Measurements from ENCODE around the gene SLC25A21.
"Not testable (repeated sequence)": the region's sequence is repeated elsewhere in the genome, so short reads cannot be mapped to it uniquely, and the experiment has no call there.

Gene SLC25A21

GRCh38 chr14:37036669-37037341 lies 135.6 kb downstream of the SLC25A21 start:
- no peak for DNase-seq

DNA sequence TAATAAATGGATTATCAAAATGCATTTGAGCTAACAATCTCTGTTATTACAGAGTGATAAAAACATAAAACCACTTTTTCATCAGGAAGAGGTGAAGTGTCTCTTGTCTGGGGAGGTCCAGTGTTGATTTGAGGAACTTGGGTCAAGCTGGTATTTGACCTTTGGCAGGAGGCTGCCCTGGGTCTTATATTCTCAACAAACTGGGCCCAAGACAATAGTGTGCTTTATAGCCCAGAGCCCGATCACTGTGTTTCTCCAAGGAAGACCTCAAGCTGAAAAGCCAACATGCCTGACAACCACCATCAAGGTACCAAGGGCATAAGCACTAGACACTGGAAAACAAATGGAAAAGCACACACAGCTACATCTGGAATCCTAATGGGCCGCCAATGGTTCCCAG lies 137.0 kb downstream of the SLC25A21 start:
- no peak for DNase-seq

DNA sequence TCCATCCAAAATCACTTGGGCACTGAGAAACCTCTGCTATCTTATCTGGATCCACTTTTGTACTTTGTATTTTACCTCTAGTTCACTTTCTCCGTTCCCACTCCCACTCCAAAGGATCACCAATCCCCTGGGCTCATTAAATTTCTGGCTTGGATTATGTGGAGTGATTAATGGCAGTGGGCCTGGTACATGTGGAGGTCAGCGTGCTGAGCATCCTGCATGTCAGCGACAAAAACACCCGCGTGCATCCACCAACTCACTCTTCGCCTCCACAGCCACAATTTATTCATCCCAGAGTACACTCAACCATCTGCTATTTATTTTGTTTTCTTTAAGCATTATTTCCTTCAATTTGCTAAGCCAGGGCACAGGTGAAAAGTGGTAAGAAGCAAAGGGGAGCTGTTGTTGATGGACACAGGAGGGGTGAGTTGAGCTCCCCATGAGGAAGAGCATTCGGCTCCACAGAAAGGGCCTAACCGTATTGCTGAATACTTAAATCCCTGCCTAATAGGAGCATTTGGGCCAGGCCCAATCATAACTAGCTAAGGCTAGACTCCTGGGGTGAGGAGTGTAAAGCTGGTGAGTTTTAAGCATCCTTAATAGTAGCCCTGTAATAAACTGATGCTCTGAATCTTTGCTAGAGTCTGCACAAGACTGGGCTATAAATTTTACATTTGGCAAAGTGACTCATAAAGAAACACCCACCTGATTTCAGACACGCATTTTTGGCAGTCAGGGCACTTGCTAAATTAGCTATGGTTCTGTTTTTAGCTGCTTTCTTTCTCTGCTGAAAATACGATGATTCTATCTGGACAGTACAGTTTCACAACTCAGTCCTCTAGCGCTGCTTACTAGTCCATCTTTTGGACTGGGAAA lies 137.8 kb downstream of the SLC25A21 start:
- no peak for DNase-seq

- DNase-seq = no peak
Observed at GRCh38 chr14:37032863-37033262, 139.5 kb downstream of the SLC25A21 start.

- DNase-seq = no peak
Observed at GRCh38 chr14:37027188-37027824, 145.1 kb downstream of the SLC25A21 start.

DNA sequence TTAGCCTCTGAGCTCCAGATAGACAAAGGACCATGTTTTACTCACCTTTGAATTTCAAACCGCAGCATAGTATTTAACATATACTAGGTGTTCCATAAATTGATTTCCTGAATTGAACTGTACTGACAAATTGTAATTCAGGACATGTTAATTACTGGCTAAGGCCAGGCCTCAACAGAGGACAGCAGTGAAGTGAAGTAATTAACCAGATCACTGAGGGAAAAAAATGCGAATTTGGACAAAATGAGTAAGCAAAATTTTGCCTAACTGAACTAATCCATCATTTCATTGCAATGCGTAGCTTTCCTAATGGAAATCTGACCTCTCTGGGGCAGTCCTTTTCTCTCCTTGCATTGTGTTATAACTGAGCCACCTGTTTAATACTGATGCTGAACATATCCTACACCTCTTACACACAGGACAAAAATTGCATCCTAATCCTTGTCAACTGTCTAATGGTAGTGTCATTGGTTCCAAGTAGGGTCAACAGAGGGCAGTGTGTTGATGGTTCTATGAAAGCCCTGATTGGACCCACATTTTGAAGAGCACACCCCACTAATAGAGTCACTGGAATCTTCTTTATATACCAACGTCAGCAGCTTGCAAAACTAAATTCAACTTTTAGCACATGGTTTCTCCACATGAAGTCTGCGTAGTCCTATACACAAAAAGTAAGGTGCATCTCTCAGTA lies 148.4 kb downstream of the SLC25A21 start:
- no peak for DNase-seq

DNA sequence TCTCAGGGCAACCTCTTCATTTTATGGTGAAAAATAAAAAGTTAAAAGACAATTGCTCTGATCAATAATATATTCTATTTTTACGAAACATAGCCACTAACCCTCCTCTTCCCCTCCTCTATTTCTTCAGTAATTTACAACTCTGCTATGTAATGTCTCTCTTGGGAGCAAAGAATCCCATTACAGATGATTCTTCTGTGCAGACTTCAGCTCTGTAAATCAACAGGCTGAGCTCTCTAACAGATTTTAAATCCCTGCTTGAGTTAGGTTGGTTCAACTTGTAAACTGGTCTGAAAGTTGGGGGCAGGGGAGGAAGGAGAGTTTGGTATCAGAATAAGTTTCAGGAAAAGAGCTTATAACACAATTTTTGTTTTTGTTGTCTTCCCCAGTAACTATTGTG lies 151.0 kb downstream of the SLC25A21 start:
- no peak for DNase-seq

DNA sequence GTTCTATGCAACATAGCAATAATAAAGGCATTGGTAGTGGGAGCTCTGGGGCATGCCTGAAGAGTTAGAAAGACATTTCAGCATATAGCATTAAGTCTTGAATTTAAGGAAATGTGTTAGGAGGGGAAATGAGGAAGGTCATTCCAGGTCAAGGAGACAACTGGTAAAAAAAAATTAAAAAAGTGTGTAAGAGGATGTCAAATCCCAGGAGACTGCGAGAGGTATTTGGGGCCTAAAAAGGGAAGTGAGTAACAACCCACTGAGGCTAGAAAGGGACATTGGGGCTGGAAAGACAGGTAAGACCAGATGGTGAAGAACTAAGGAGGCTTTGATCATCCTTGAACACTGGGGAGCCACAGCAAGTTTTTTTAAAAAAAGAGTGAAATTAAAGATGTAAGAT lies 152.9 kb downstream of the SLC25A21 start:
- DNase-seq = no peak

DNA sequence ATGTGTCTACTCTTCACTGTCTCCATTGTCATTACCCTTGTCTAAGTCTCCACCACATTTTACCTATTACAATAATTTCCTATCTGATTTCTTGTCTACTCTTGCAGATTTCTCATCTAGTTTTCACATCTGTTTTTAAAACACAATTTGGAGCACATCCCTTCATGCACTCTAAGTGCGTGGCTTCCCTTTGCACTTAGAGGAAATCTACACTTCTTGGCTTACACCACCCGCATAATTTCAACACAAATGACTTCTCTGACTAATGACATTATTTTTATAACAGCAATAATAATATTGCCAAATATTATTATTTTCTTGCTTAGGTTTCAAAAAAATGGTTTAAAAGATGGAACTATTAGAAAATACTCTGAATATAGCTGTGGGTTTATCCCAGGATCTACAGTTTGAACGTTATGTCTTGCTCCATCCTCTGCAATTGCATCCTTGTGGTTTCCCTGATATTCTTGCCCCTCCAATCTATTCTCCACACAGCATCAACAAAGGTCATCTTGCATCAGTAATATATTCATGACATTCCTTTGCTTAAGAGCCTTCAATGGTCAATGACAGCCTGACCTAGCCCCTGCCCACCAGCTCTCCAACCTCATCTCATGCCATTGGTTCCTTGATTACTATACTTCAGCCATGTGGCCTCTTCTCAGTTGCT lies 153.7 kb downstream of the SLC25A21 start:
- no peak for DNase-seq

GRCh38 chr14:37013078-37013477 lies 159.3 kb downstream of the SLC25A21 start:
- DNase-seq = no peak

DNA sequence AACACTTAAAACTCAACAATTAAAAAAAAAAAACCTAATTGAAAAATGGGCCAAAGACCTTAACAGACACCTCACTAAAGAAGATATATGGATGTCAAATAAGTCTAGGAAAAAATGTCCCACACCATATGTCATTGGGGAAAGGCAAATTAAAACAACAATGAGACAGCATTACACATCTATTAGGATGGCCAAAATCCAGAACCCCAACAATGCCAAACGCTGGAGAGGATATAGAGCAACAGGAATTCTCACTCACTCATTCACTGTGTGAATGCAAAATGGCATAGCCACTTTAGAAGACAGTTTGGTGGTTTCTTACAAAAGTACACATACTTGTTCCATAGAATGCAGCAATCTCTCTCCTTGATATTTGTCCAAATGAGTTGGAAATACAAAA lies 173.7 kb downstream of the SLC25A21 start:
- no peak for DNase-seq

DNA sequence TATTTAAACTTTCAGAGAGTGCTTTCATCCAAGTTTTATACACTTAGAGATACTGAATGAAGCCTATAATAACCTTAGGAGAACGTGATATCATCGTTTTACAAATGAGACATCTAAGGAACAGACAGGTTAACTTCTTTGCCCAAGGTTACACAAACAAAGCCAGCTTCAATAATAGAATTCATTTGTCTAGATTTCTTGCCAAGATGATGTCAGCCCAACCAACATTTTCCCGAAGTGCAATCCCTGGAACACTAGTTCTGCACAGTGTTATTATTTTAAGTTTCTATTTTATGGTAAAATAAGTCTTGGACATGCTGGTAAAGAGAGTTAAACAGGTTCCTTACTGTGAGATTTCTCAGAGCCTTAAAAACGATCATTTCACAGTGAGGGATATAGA lies 174.6 kb downstream of the SLC25A21 start:
- no peak for DNase-seq

DNA sequence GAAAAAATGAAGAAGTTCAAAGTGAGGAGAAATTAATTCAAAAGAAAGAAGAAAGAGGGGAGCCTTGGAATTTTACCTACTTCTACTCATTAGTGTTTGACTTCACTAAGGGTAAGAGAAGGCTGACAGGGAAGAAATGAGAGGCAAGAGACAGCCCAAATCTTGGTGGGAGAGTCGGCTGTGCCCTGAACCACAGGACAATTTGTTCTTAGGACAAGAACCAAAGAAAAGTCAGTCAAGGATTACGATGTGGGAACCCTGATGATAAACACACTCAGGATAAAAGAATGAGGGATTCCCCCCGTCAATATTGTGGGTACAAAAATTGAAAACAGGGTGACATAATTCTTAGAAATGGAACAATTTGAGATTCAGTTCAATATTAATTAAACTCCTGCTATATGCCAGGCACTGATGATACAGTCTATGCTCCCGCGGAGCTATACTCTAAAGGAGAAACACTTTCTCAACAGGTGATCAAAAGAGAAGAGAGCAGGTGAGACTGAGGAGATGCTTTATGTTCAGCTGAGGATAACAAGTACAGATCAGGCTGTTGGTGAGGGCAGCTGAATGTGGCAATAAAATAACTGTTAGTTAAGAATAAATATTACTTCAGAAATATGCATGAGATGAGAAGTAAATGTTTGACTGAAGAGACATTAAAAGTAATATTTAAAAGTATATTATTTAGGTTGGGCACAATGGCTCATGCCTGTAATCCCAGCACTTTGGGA lies 175.4 kb downstream of the SLC25A21 start:
- DNase-seq = no peak

DNA sequence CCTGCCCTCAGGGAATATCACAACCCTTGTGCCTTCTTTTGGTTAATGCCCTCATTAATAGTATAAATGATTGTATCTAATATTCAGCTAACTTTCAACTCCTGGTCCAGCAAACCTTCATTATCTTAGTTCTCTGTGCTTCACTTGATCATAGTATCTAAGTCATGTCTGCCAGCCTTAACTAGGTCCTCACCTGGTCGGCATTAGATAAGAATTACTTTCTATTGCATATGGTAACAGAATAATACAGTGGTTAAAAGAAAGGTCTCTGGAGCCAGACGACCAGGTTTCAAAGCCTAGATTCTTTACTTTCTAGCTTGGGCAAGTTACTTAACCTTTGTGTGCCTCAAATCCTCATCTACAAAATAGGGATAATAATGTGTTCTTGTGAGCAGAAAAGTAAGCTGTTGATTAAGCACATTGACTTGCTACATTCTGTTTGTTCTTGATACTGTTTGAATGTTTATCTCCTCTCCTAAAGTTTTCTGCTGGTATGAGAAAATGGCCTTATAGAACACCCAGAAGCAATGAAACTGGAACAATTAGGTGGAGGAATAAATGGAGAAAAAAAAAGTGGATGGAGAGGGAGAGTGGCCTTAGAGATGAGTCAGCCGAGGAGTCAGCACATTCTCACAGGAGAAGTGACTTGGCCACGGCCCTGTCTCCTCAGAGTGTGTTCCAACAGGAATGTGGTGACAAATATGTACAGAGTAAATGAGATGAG lies 176.1 kb downstream of the SLC25A21 start:
- DNase-seq = no peak

- DNase-seq = no peak
Observed at GRCh38 chr14:36989806-36990205, 182.6 kb downstream of the SLC25A21 start.

DNA sequence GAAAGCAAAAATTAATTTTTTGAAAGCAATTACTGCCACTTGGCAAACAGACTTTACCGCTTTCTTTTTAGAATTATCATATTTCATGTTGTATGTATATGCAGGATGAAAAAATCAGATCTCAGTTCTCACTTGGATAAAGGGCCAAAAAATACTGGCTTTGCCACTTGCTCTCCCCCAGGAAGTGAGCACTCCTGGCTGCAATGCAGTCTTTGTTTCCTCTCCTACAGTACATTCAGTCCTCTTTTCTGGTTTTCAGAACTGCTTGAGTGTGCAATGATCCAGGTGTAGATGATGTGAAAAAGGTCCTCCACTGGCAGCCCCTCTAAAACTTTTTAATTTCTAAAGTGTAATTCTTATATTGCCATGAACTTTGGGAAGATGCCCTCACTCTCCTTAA lies 183.4 kb downstream of the SLC25A21 start:
- DNase-seq = no peak

- DNase-seq = no peak
Observed at GRCh38 chr14:36988568-36988967, 183.8 kb downstream of the SLC25A21 start.

DNA sequence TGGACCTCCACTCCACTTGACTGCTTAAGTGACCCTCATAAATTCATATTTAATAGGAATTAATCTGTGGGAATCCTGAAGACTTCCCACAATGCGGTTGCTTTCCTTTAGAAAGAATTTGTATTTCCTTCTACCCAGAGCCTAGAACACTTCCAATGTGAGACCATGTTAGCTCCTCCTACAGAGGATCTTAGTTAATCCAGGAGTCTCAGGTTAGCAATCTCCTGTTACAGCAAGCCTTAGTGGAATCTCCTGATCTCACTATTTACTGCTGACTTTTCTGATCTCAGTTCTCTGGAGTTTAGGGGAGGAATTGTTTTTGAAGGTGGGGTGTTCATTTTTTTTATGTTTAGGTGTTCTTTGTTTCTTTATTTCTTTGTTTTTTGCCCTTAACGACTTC lies 186.0 kb downstream of the SLC25A21 start:
- no peak for DNase-seq

DNA sequence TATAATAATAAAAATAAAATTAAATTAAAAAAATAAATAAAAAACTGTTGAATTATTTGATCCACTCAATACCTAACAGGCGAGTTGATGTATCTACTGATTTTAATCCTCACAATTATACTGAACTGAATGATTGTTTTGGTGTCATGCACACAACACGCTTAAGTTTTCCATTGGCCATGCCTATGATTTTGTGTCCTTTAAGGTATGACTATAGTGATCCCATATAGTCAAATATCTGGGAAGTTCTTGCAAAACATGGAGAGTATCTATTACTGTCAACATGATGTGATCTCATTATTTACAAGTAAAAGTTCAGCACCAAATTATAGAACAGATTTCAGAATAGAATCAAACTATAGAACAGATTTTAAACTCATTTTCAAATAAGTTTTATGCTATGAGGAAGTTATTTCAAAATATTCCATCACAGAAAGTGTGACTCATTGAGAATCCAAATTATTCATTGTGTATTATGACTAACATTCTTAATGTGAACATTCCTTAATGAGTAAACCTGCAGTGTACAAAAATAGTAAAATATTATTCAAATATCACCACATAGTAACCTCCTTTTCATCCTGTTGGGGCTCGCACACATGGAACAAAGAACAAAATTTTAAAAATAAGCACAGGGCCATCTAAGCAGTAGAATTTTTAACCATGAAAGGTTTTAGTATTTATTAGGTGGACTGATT lies 190.4 kb downstream of the SLC25A21 start:
- DNase-seq = no peak

- DNase-seq = not testable (repeated sequence)
Observed at GRCh38 chr14:36980413-36980812, 192.0 kb downstream of the SLC25A21 start.

- DNase-seq = no peak
Observed at GRCh38 chr14:36979863-36980262, 192.5 kb downstream of the SLC25A21 start.
